Neural crest cell (in vitro differentiated cells): ENCODE measurements around the gene KCNN1. TPM values are rescaled to one million over a fixed set of nuclear protein-coding genes. Genes with fewer than 3 reads are reported as not detected.
A peak's percentile ranks its signal among the peaks of the same experiment; 100 is the strongest.
"Not testable (repeated sequence)": the region's sequence is repeated elsewhere in the genome, so short reads cannot be mapped to it uniquely, and the experiment has no call there.

Experiments
- DNase-seq: peaks from one replicate; pipeline ENCODE4 v3.0.0; 2021; ENCODE audit warnings: low read depth, mixed read lengths, low spot score
- H3K27ac Mint-ChIP-seq: one replicate; pipeline ENCODE4 v1.8.0; 2021; ENCODE audit warnings: mild to moderate bottlenecking, mixed read lengths; ENCODE audit not compliant: unreplicated experiment
- H3K27me3 Mint-ChIP-seq: 2 replicates; pipeline ENCODE4 v1.8.0; 2021; ENCODE audit warnings: low read depth, mild to moderate bottlenecking, mixed read lengths
- H3K36me3 Mint-ChIP-seq: 2 replicates; pipeline ENCODE4 v1.8.0; 2021; ENCODE audit warnings: low read depth, mild to moderate bottlenecking, mixed read lengths
- H3K4me1 Mint-ChIP-seq: 2 replicates; pipeline ENCODE4 v1.8.0; 2021; ENCODE audit warnings: mixed read lengths
- H3K4me3 Mint-ChIP-seq: one replicate; pipeline ENCODE4 v1.8.0; 2021; ENCODE audit warnings: mild to moderate bottlenecking, mixed read lengths
- H3K9me3 Mint-ChIP-seq: 2 replicates; pipeline ENCODE4 v1.8.0; 2021; ENCODE audit warnings: mixed read lengths
- CTCF ChIP-seq: fragments of 200-600 bp; sonication (generic); conservative IDR thresholded peaks from 2 replicates; pipeline ENCODE4 v1.5.0; 2021; ENCODE audit warnings: antibody characterized with exemption, mild to moderate bottlenecking
- total RNA-seq: library from RNA; stranded (reverse); gene quantifications from 2 replicates; pipeline ENCODE4 v1.2.1, GENCODE V29; 2021

KCNN1 gene
- total RNA-seq, 1 donor from 2014 or later, result 6.2 TPM

GRCh38 chr19:18000480-18000914, 33.6 kb downstream of the KCNN1 start:
- peak overlapping the region; percentile 80 for H3K4me3 Mint-ChIP-seq
- H3K27ac Mint-ChIP-seq, result no peak overlapping the region
- H3K9me3 Mint-ChIP-seq, result no peaks in the 10 kb centered on the region
- no peaks in the 10 kb centered on the region for H3K36me3 Mint-ChIP-seq
- peaks cover 5% of the 10 kb centered on the region for H3K4me1 Mint-ChIP-seq
- peaks cover 52% of the 10 kb centered on the region for H3K27me3 Mint-ChIP-seq
- TF ChIP-seq CTCF, result no peak
- DNase-seq, result no peak

GRCh38 chr19:18000915-18001776, 34.2 kb downstream of the KCNN1 start:
- H3K36me3 Mint-ChIP-seq, result no peaks in the 10 kb centered on the region
- no peak overlapping the region for H3K27ac Mint-ChIP-seq
- H3K4me3 Mint-ChIP-seq, result no peak overlapping the region
- H3K4me1 Mint-ChIP-seq, result peaks cover 5% of the 10 kb centered on the region
- DNase-seq, result no peak
- no peaks in the 10 kb centered on the region for H3K9me3 Mint-ChIP-seq
- no peak for TF ChIP-seq CTCF
- H3K27me3 Mint-ChIP-seq, result peaks cover 52% of the 10 kb centered on the region

GRCh38 chr19:18001777-18002345, 35.0 kb downstream of the KCNN1 start:
- Mint-ChIP-seq H3K9me3 (no peaks in the 10 kb centered on the region), H3K36me3 (peaks cover 1% of the 10 kb centered on the region), H3K27ac (no peak overlapping the region), H3K4me1 (peaks cover 7% of the 10 kb centered on the region), H3K4me3 (no peak overlapping the region), H3K27me3 (peaks cover 52% of the 10 kb centered on the region)
- DNase-seq, result no peak
- TF ChIP-seq CTCF, result no peak

GRCh38 chr19:18002347-18002850, 35.5 kb downstream of the KCNN1 start:
- peaks cover 2% of the 10 kb centered on the region for H3K36me3 Mint-ChIP-seq
- H3K27me3 Mint-ChIP-seq, result peaks cover 55% of the 10 kb centered on the region
- no peak for TF ChIP-seq CTCF
- H3K27ac Mint-ChIP-seq, result no peak overlapping the region
- no peaks in the 10 kb centered on the region for H3K9me3 Mint-ChIP-seq
- H3K4me1 Mint-ChIP-seq, result peaks cover 12% of the 10 kb centered on the region
- H3K4me3 Mint-ChIP-seq, result no peak overlapping the region
- no peak for DNase-seq

GRCh38 chr19:18005750-18006149, 38.8 kb downstream of the KCNN1 start:
- H3K4me3 Mint-ChIP-seq, H3K4me1 Mint-ChIP-seq, DNase-seq, H3K27ac Mint-ChIP-seq, H3K9me3 Mint-ChIP-seq, H3K36me3 Mint-ChIP-seq: not testable (repeated sequence)
- H3K27me3 Mint-ChIP-seq, result peaks cover 38% of the 10 kb centered on the region
